Measurements from ENCODE around the gene ARPC2.

Gene ARPC2

GRCh38 chr2:218290316-218291261 is 73.6 kb downstream of the ARPC2 start:
- DNase-seq (ENCODE audit: low read depth in 3 of 3), result no peak

- no peak for DNase-seq (ENCODE audit: low read depth in 3 of 3)
Observed at GRCh38 chr2:218291318-218292047, 74.5 kb downstream of the ARPC2 start.

GRCh38 chr2:218292048-218293014 is 75.3 kb downstream of the ARPC2 start, which contains the start of gene TMBIM1:
TSS of gene TMBIM1 (minus strand) at chr2:218292503. CDS start at chr2:218282141, 10,362 bp downstream.
- DNase-seq (ENCODE audit: low read depth in 3 of 3), result peak; percentile 61 to 75 (median 65)

GRCh38 chr2:218293715-218294429 is 76.9 kb downstream of the ARPC2 start:
- no peak for DNase-seq (ENCODE audit: low read depth in 3 of 3)

- no peak for DNase-seq (ENCODE audit: low read depth in 3 of 3)
Observed at GRCh38 chr2:218294430-218295022, 77.5 kb downstream of the ARPC2 start.

GRCh38 chr2:218295029-218295428 is 78.0 kb downstream of the ARPC2 start:
- no peak for DNase-seq (ENCODE audit: low read depth in 3 of 3)

GRCh38 chr2:218296200-218296599 is 79.2 kb downstream of the ARPC2 start:
- no peak for DNase-seq (ENCODE audit: low read depth in 3 of 3)

- DNase-seq (ENCODE audit: low read depth in 3 of 3), result no peak
Observed at GRCh38 chr2:218296847-218297246, 79.9 kb downstream of the ARPC2 start.

GRCh38 chr2:218298314-218298875 is 81.4 kb downstream of the ARPC2 start:
- DNase-seq (ENCODE audit: low read depth in 3 of 3), result no peak

GRCh38 chr2:218300141-218300540 is 83.2 kb downstream of the ARPC2 start:
- DNase-seq (ENCODE audit: low read depth in 3 of 3), result no peak

- DNase-seq (ENCODE audit: low read depth in 3 of 3), result peak; percentile 60 to 82 (median 70)
Observed at GRCh38 chr2:218301176-218301819, 84.3 kb downstream of the ARPC2 start.

Data from stimulated activated CD4-positive, alpha-beta T cell treated with anti-CD3 and anti-CD28 coated beads, TNF-alpha, amount 100 ng/mL, for 4 hours (primary cell).